IgD-negative memory B cell (primary cell): Measurements from ENCODE around the gene ARAF. TPM values are rescaled to one million over a fixed set of nuclear protein-coding genes. Genes with fewer than 3 reads are reported as not detected.

Source experiments
- H3K27ac Mint-ChIP-seq, 3 donors: one replicate each; pipeline ENCODE4 v1.8.0; 2020 to 2022; ENCODE audit warnings: mild to moderate bottlenecking in 3 of 3, mixed read lengths in 3 of 3, moderate library complexity in 1 of 3
- H3K27me3 Mint-ChIP-seq: one replicate; pipeline ENCODE4 v1.8.0; 2021; ENCODE audit warnings: mixed read lengths
- H3K36me3 Mint-ChIP-seq: one replicate; pipeline ENCODE4 v1.8.0; 2020; ENCODE audit warnings: mild to moderate bottlenecking, mixed read lengths
- H3K4me1 Mint-ChIP-seq, 3 donors: one replicate each; pipeline ENCODE4 v1.8.0; 2020 to 2022; ENCODE audit warnings: mixed read lengths in 3 of 3, mild to moderate bottlenecking in 1 of 3
- H3K4me3 Mint-ChIP-seq, 4 donors: one replicate each; pipeline ENCODE4 v1.8.0; 2020 to 2022; ENCODE audit warnings: mild to moderate bottlenecking in 4 of 4, mixed read lengths in 4 of 4, moderate library complexity in 3 of 4
- H3K9me3 Mint-ChIP-seq, 3 donors: one replicate each; pipeline ENCODE4 v1.8.0; 2020 to 2021; ENCODE audit warnings: mixed read lengths in 3 of 3, mild to moderate bottlenecking in 1 of 3
- polyA plus RNA-seq: library from polyadenylated mRNA; unstranded; fragments of 300-500 nt; fragmentation: Illumina TruSeq; gene quantifications from one replicate; pipeline ENCODE4 v1.2.3, GENCODE V29; 2021

The ARAF gene
- polyA plus RNA-seq, 1 donor from 2014 or later = 93.7 TPM

GRCh38 chrX:47556045-47556623, 4.9 kb upstream of the ARAF start:
- Mint-ChIP-seq H3K27me3 (no peaks in the 10 kb centered on the region), H3K4me3 (peak overlapping the region; percentile 83 to 95 (median 92)), H3K36me3 (no peaks in the 10 kb centered on the region), H3K9me3 (no peaks in the 10 kb centered on the region), H3K4me1 (peaks cover 8 to 17% (median 11%) of the 10 kb centered on the region in 3 donors), H3K27ac (peak overlapping the region; percentile 71 to 97 (median 84))

GRCh38 chrX:47558436-47558835, 2.6 kb upstream of the ARAF start:
- H3K27me3 Mint-ChIP-seq = peaks cover 1% of the 10 kb centered on the region
- H3K36me3 Mint-ChIP-seq = no peaks in the 10 kb centered on the region
- H3K9me3 Mint-ChIP-seq = no peaks in the 10 kb centered on the region
- H3K4me3 Mint-ChIP-seq = peak overlapping the region in 1 of 4 donors; percentile 48
- peaks cover 11 to 19% (median 12%) of the 10 kb centered on the region in 3 donors for H3K4me1 Mint-ChIP-seq
- no peak overlapping the region for H3K27ac Mint-ChIP-seq

GRCh38 chrX:47560179-47560933, 649 bp upstream of the ARAF start:
- no peaks in the 10 kb centered on the region for H3K9me3 Mint-ChIP-seq
- peaks cover 1% of the 10 kb centered on the region for H3K27me3 Mint-ChIP-seq
- peak overlapping the region; percentile 82 to 98 (median 92) for H3K4me3 Mint-ChIP-seq
- no peaks in the 10 kb centered on the region for H3K36me3 Mint-ChIP-seq
- H3K27ac Mint-ChIP-seq = peak overlapping the region; percentile 68 to 98 (median 95)
- H3K4me1 Mint-ChIP-seq = peaks cover 14 to 26% (median 17%) of the 10 kb centered on the region in 3 donors

GRCh38 chrX:47561659-47562151, 700 bp downstream of the ARAF start:
- peak overlapping the region; percentile 82 to 98 (median 92) for H3K4me3 Mint-ChIP-seq
- H3K27ac Mint-ChIP-seq = peak overlapping the region; percentile 68 to 98 (median 95)
- H3K27me3 Mint-ChIP-seq = peaks cover 3% of the 10 kb centered on the region
- no peaks in the 10 kb centered on the region for H3K36me3 Mint-ChIP-seq
- no peaks in the 10 kb centered on the region for H3K9me3 Mint-ChIP-seq
- peaks cover 11 to 18% (median 14%) of the 10 kb centered on the region in 3 donors for H3K4me1 Mint-ChIP-seq

GRCh38 chrX:47562615-47563243, 1.7 kb downstream of the ARAF start:
- Mint-ChIP-seq H3K9me3 (no peaks in the 10 kb centered on the region), H3K27ac (peak overlapping the region in 1 of 3 donors; percentile 72), H3K27me3 (peaks cover 3% of the 10 kb centered on the region), H3K36me3 (peaks cover 1% of the 10 kb centered on the region), H3K4me3 (peak overlapping the region; percentile 50 to 77 (median 64)), H3K4me1 (peaks cover 13 to 18% (median 14%) of the 10 kb centered on the region in 3 donors)

- Mint-ChIP-seq H3K27ac (peak overlapping the region in 1 of 3 donors; percentile 37), H3K9me3 (no peaks in the 10 kb centered on the region), H3K4me1 (peaks cover 13 to 18% (median 14%) of the 10 kb centered on the region in 3 donors), H3K36me3 (peaks cover 1% of the 10 kb centered on the region), H3K27me3 (peaks cover 3% of the 10 kb centered on the region), H3K4me3 (peak overlapping the region in 2 of 4 donors; percentile 61 to 77)
Measured at GRCh38 chrX:47563801-47564315, 2.9 kb downstream of the ARAF start.

GRCh38 chrX:47564438-47565085, 3.6 kb downstream of the ARAF start:
- H3K4me1 Mint-ChIP-seq = peaks cover 13 to 18% (median 14%) of the 10 kb centered on the region in 3 donors
- H3K36me3 Mint-ChIP-seq = peaks cover 4% of the 10 kb centered on the region

GRCh38 chrX:47566841-47567240, 5.8 kb downstream of the ARAF start:
- H3K9me3 Mint-ChIP-seq = no peaks in the 10 kb centered on the region
- peaks cover 3% of the 10 kb centered on the region for H3K27me3 Mint-ChIP-seq
- H3K27ac Mint-ChIP-seq = peak overlapping the region in 1 of 3 donors; percentile 78
- peak overlapping the region in 1 of 4 donors; percentile 32 for H3K4me3 Mint-ChIP-seq
- peaks cover 5 to 12% (median 9%) of the 10 kb centered on the region in 3 donors for H3K4me1 Mint-ChIP-seq
- peaks cover 7% of the 10 kb centered on the region for H3K36me3 Mint-ChIP-seq

More at GRCh38 chrX:47564438-47565085, 3.6 kb downstream of the ARAF start:
- Mint-ChIP-seq H3K9me3 (no peaks in the 10 kb centered on the region), H3K27me3 (peaks cover 3% of the 10 kb centered on the region), H3K4me3 (peak overlapping the region in 2 of 4 donors; percentile 61 to 77), H3K27ac (peak overlapping the region in 1 of 3 donors; percentile 37)

GRCh38 chrX:47568656-47569295, 7.8 kb downstream of the ARAF start:
- no peaks in the 10 kb centered on the region for H3K9me3 Mint-ChIP-seq
- peaks cover 7% of the 10 kb centered on the region for H3K27me3 Mint-ChIP-seq
- no peak overlapping the region for H3K4me3 Mint-ChIP-seq
- H3K27ac Mint-ChIP-seq = peak overlapping the region in 1 of 3 donors; percentile 83
- peaks cover 5 to 9% (median 8%) of the 10 kb centered on the region in 3 donors for H3K4me1 Mint-ChIP-seq
- H3K36me3 Mint-ChIP-seq = peaks cover 11% of the 10 kb centered on the region

- Mint-ChIP-seq H3K36me3 (peaks cover 11% of the 10 kb centered on the region), H3K9me3 (no peaks in the 10 kb centered on the region)
Measured at GRCh38 chrX:47570794-47571193, 9.8 kb downstream of the ARAF start.

GRCh38 chrX:47571215-47571614, 10.2 kb downstream of the ARAF start:
- no peaks in the 10 kb centered on the region for H3K9me3 Mint-ChIP-seq
- H3K27ac Mint-ChIP-seq = no peak overlapping the region
- peaks cover 0 to 5% (median 2%) of the 10 kb centered on the region in 3 donors for H3K4me1 Mint-ChIP-seq
- peaks cover 8% of the 10 kb centered on the region for H3K27me3 Mint-ChIP-seq
- H3K36me3 Mint-ChIP-seq = peaks cover 11% of the 10 kb centered on the region
- H3K4me3 Mint-ChIP-seq = no peak overlapping the region

More at GRCh38 chrX:47570794-47571193, 9.8 kb downstream of the ARAF start:
- no peak overlapping the region for H3K4me3 Mint-ChIP-seq
- peaks cover 0 to 5% (median 3%) of the 10 kb centered on the region in 3 donors for H3K4me1 Mint-ChIP-seq
- peak overlapping the region in 2 of 3 donors; percentile 81 to 82 for H3K27ac Mint-ChIP-seq
- H3K27me3 Mint-ChIP-seq = peaks cover 8% of the 10 kb centered on the region

- H3K4me1 Mint-ChIP-seq = peaks cover 0 to 5% (median 1%) of the 10 kb centered on the region in 3 donors
- peaks cover 11% of the 10 kb centered on the region for H3K36me3 Mint-ChIP-seq
- no peaks in the 10 kb centered on the region for H3K9me3 Mint-ChIP-seq
- H3K27me3 Mint-ChIP-seq = peaks cover 8% of the 10 kb centered on the region
- no peak overlapping the region for H3K4me3 Mint-ChIP-seq
- H3K27ac Mint-ChIP-seq = peak overlapping the region in 1 of 3 donors; percentile 50
Measured at GRCh38 chrX:47571896-47572295, 10.9 kb downstream of the ARAF start.

GRCh38 chrX:47572773-47573340, 11.9 kb downstream of the ARAF start:
- Mint-ChIP-seq H3K9me3 (no peaks in the 10 kb centered on the region), H3K27me3 (peaks cover 10% of the 10 kb centered on the region), H3K27ac (peak overlapping the region in 1 of 3 donors; percentile 36), H3K36me3 (peaks cover 10% of the 10 kb centered on the region), H3K4me3 (no peak overlapping the region), H3K4me1 (peaks cover under 1 to 3% (median 1%) of the 10 kb centered on the region in 3 donors)
